ENCODE measurements around the gene SYT12. TPM values are rescaled to one million over a fixed set of nuclear protein-coding genes. Genes with fewer than 3 reads are reported as not detected.

Gene SYT12
- total RNA-seq, 1 experiment from 2014 or later = 4.3 TPM

DNA sequence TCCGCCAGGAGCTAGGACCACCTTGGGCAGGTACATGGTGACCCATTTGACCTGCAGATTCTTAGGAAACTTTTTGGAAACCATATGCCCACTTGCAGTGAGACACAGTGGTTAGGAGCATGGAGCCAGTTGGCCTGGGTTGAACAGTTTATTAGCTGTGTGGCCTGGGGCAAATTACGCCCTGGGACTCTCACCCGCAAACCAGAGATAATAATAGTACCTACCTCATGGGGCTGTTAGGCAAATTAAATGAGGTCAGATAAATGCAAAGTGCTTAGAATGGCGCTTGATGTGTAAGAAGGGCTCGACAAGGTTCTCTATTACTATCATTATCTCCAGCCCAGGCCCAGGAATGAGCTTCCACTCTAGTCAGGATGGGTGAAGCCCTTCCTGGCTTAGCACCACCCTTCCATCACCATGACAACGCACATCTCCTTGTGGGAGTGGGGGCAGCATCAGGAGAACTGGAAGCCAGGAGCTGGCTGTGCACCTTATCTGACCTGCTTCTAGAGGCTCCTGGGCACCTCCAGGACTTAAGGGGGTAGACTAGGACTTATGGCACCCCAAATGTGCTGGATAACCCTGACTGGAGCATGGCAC lies 5.1 kb downstream of the SYT12 start:
- intact Hi-C loops (cut with micrococcal nuclease) = no loop called here
- CTCF ChIA-PET = interaction anchor here (1.1 kb wide), 1 partner anchor 290 kb away, joined by 3 read pairs; no protein-coding TSS in a partner anchor
- peaks cover 40 to 54% of the 10 kb centered on the region in 2 experiments for H3K4me1 ChIP-seq (ENCODE audit: control insufficient read depth in 1 of 2, insufficient read depth in 2 of 2, low read length in 2 of 2)

DNA sequence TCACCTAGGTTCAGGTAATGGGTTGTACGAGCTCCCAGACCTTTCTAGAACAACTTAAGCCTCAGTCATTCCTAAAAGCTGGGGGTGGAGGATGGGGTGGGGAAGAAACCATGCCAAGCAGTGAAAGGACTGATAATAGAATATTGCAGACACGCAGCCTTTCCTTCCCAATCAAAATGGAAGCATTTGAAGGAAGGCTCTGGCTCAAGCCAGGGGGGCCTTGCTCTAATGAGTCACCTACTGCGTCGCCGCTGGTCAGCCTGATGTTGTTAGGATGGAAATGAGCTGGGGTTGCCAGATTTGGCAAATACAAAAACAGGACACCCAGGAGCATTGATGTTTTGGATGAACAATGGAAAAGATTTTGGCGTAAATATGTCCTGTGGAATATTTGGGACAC lies 6.2 kb downstream of the SYT12 start:
- no TSS peak for BruUV-seq (replicated peaks)
- intact Hi-C loops (cut with micrococcal nuclease) = no loop called here
- H2AFZ ChIP-seq (ENCODE audit: low read depth, low read length, poor library complexity, severe bottlenecking) = no peak overlapping the region
- POLR2A ChIA-PET = no interaction called here
- RAD21 ChIA-PET (ENCODE audit: low non-redundant PET in 1 of 2, low total read pairs in 2 of 2, uncharacterized antibody in 2 of 2, unreplicated experiment in 2 of 2) = no interaction called here
- no peak for DNase-seq (ENCODE audit: low read depth, low spot score)
- H4K20me1 ChIP-seq (ENCODE audit: insufficient read depth) = no peaks in the 10 kb centered on the region
- H3K4me3 ChIP-seq (replicated peaks in 1 of 2; ENCODE audit: low read depth in 1 of 2, low read length in 2 of 2) = no peak overlapping the region
- H3K9me2 ChIP-seq (ENCODE audit: insufficient read depth) = no peaks in the 10 kb centered on the region
- no peak for ATAC-seq
- CTCF ChIA-PET = no interaction called here
- H3K4me1 ChIP-seq (ENCODE audit: control insufficient read depth in 1 of 2, insufficient read depth in 2 of 2, low read length in 2 of 2) = peaks cover 44 to 56% of the 10 kb centered on the region in 2 experiments
- no peak overlapping the region for H3K9ac ChIP-seq (ENCODE audit: low read length)
- no peaks in the 10 kb centered on the region for H3K36me3 ChIP-seq (ENCODE audit: control insufficient read depth in 1 of 2, insufficient read depth in 2 of 2, low read length in 2 of 2)
- no peak overlapping the region for H3K27ac ChIP-seq (ENCODE audit: low read depth, low read length)
- no peaks in the 10 kb centered on the region for H3K9me3 ChIP-seq (ENCODE audit: control insufficient read depth in 1 of 2, insufficient read depth in 1 of 2, low read depth in 1 of 2, low read length in 2 of 2)
- H3K79me2 ChIP-seq (ENCODE audit: insufficient read depth, low read length) = no peaks in the 10 kb centered on the region
- H3K27me3 ChIP-seq (ENCODE audit: insufficient read depth, low read length) = no peaks in the 10 kb centered on the region
- no peak overlapping the region for H3K4me2 ChIP-seq (ENCODE audit: low read length)
- TF ChIP-seq POLR2AphosphoS5 (IDR thresholded peaks at IDR 0.05; ENCODE audit: low read depth, low read length) (no peak), SRF (IDR thresholded peaks at IDR 0.05; ENCODE audit: low read depth) (no peak), SP1 (IDR thresholded peaks at IDR 0.05; ENCODE audit: low read depth) (no peak), EZH2 (IDR thresholded peaks at IDR 0.05) (no peak), SIN3A (IDR thresholded peaks at IDR 0.05; ENCODE audit: low read depth) (no peak), CEBPB (IDR thresholded peaks at IDR 0.05; ENCODE audit: low read depth) (no peak), JUND (IDR thresholded peaks at IDR 0.05) (no peak), ELF1 (IDR thresholded peaks at IDR 0.05; ENCODE audit: borderline replicate concordance, low read depth) (no peak), EGR1 (IDR thresholded peaks at IDR 0.05; ENCODE audit: low read depth) (no peak), ZFX (IDR thresholded peaks at IDR 0.05) (no peak), RAD21 (IDR thresholded peaks at IDR 0.05; ENCODE audit: low read depth) (no peak)
- TF ChIP-seq, protein P1, sequence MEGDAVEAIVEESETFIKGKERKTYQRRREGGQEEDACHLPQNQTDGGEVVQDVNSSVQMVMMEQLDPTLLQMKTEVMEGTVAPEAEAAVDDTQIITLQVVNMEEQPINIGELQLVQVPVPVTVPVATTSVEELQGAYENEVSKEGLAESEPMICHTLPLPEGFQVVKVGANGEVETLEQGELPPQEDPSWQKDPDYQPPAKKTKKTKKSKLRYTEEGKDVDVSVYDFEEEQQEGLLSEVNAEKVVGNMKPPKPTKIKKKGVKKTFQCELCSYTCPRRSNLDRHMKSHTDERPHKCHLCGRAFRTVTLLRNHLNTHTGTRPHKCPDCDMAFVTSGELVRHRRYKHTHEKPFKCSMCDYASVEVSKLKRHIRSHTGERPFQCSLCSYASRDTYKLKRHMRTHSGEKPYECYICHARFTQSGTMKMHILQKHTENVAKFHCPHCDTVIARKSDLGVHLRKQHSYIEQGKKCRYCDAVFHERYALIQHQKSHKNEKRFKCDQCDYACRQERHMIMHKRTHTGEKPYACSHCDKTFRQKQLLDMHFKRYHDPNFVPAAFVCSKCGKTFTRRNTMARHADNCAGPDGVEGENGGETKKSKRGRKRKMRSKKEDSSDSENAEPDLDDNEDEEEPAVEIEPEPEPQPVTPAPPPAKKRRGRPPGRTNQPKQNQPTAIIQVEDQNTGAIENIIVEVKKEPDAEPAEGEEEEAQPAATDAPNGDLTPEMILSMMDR (IDR thresholded peaks at IDR 0.05 in 2 of 3, conservative IDR thresholded peaks at IDR 0.05 in 1 of 3; ENCODE audit: borderline replicate concordance in 1 of 3, insufficient read depth in 1 of 3, low read depth in 2 of 3, low read length in 2 of 3) = no peak
- TF ChIP-seq, protein P2, sequence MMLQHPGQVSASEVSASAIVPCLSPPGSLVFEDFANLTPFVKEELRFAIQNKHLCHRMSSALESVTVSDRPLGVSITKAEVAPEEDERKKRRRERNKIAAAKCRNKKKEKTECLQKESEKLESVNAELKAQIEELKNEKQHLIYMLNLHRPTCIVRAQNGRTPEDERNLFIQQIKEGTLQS (IDR thresholded peaks at IDR 0.05) = no peak
- TF ChIP-seq, protein P3, sequence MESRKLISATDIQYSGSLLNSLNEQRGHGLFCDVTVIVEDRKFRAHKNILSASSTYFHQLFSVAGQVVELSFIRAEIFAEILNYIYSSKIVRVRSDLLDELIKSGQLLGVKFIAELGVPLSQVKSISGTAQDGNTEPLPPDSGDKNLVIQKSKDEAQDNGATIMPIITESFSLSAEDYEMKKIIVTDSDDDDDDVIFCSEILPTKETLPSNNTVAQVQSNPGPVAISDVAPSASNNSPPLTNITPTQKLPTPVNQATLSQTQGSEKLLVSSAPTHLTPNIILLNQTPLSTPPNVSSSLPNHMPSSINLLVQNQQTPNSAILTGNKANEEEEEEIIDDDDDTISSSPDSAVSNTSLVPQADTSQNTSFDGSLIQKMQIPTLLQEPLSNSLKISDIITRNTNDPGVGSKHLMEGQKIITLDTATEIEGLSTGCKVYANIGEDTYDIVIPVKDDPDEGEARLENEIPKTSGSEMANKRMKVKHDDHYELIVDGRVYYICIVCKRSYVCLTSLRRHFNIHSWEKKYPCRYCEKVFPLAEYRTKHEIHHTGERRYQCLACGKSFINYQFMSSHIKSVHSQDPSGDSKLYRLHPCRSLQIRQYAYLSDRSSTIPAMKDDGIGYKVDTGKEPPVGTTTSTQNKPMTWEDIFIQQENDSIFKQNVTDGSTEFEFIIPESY (IDR thresholded peaks at IDR 0.05; ENCODE audit: extremely low read depth, insufficient replicate concordance, low read length) = no peak

More for the DNA sequence above, 5.1 kb downstream of the SYT12 start:
- H3K9me2 ChIP-seq (ENCODE audit: insufficient read depth) = no peaks in the 10 kb centered on the region
- H3K9me3 ChIP-seq (ENCODE audit: control insufficient read depth in 1 of 2, insufficient read depth in 1 of 2, low read depth in 1 of 2, low read length in 2 of 2) = no peaks in the 10 kb centered on the region
- no peaks in the 10 kb centered on the region for H3K79me2 ChIP-seq (ENCODE audit: insufficient read depth, low read length)
- H2AFZ ChIP-seq (ENCODE audit: low read depth, low read length, poor library complexity, severe bottlenecking) = no peak overlapping the region
- no peaks in the 10 kb centered on the region for H3K36me3 ChIP-seq (ENCODE audit: control insufficient read depth in 1 of 2, insufficient read depth in 2 of 2, low read length in 2 of 2)
- DNase-seq (ENCODE audit: low read depth, low spot score) = no peak
- no TSS peak for BruUV-seq (replicated peaks)
- H3K27ac ChIP-seq (ENCODE audit: low read depth, low read length) = no peak overlapping the region
- no peak for ATAC-seq
- no peaks in the 10 kb centered on the region for H4K20me1 ChIP-seq (ENCODE audit: insufficient read depth)
- POLR2A ChIA-PET = no interaction called here
- H3K4me3 ChIP-seq (replicated peaks in 1 of 2; ENCODE audit: low read depth in 1 of 2, low read length in 2 of 2) = no peak overlapping the region
- TF ChIP-seq CEBPB (IDR thresholded peaks at IDR 0.05; ENCODE audit: low read depth) (no peak), SIN3A (IDR thresholded peaks at IDR 0.05; ENCODE audit: low read depth) (no peak), JUND (IDR thresholded peaks at IDR 0.05) (no peak), ZFX (IDR thresholded peaks at IDR 0.05) (no peak), RAD21 (IDR thresholded peaks at IDR 0.05; ENCODE audit: low read depth) (no peak), EGR1 (IDR thresholded peaks at IDR 0.05; ENCODE audit: low read depth) (no peak), POLR2AphosphoS5 (IDR thresholded peaks at IDR 0.05; ENCODE audit: low read depth, low read length) (no peak), ELF1 (IDR thresholded peaks at IDR 0.05; ENCODE audit: borderline replicate concordance, low read depth) (no peak)
- TF ChIP-seq, protein P2 (IDR thresholded peaks at IDR 0.05) = no peak
- RAD21 ChIA-PET (ENCODE audit: low non-redundant PET in 1 of 2, low total read pairs in 2 of 2, uncharacterized antibody in 2 of 2, unreplicated experiment in 2 of 2) = interaction anchor here in 1 of 2 experiments (0.7 kb wide), 1 partner anchor 173 kb away, joined by 3 read pairs; no protein-coding TSS in a partner anchor
- H3K27me3 ChIP-seq (ENCODE audit: insufficient read depth, low read length) = no peaks in the 10 kb centered on the region
- H3K4me2 ChIP-seq (ENCODE audit: low read length) = no peak overlapping the region
- no peak overlapping the region for H3K9ac ChIP-seq (ENCODE audit: low read length)
